ENCODE data around the gene ANXA1.

GRCh38 chr9:73143711-73144328 lies 7.8 kb upstream of the ANXA1 start:
- TF ChIP-seq EZH2 (IDR thresholded peaks at IDR 0.05; ENCODE audit: low read length, missing control alignments) (no peak), CTCF (conservative IDR thresholded peaks at IDR 0.05 in 1 of 2, IDR thresholded peaks at IDR 0.05 in 1 of 2; ENCODE audit: low read depth in 1 of 2, low read length in 2 of 2) (no peak)
